ENCODE data around the gene TRIO. TPM values are rescaled to one million over a fixed set of nuclear protein-coding genes. Genes with fewer than 3 reads are reported as not detected.

Gene TRIO
- total RNA-seq, 1 donor, result 211 TPM

- DNase-seq (ENCODE audit: low read depth), result no peak
- no peak for TF ChIP-seq CTCF (IDR thresholded peaks at IDR 0.05; ENCODE audit: insufficient read depth, low read length)
- no peak overlapping the region for H3K4me3 ChIP-seq (ENCODE audit: low read depth, low read length)
Measured at GRCh38 chr5:14182761-14183160, 39.6 kb downstream of the TRIO start.

GRCh38 chr5:14183187-14183939, 40.2 kb downstream of the TRIO start:
- no peak for TF ChIP-seq CTCF (IDR thresholded peaks at IDR 0.05; ENCODE audit: insufficient read depth, low read length)
- peak; percentile 47 for DNase-seq (ENCODE audit: low read depth)
- H3K4me3 ChIP-seq (ENCODE audit: low read depth, low read length), result peak overlapping the region; percentile 49

- DNase-seq (ENCODE audit: low read depth), result no peak
- TF ChIP-seq CTCF (IDR thresholded peaks at IDR 0.05; ENCODE audit: insufficient read depth, low read length), result no peak
- H3K4me3 ChIP-seq (ENCODE audit: low read depth, low read length), result peak overlapping the region; percentile 49
Measured at GRCh38 chr5:14184082-14184481, 40.9 kb downstream of the TRIO start.

- peak; percentile 73 for DNase-seq (ENCODE audit: low read depth)
- no peak for TF ChIP-seq CTCF (IDR thresholded peaks at IDR 0.05; ENCODE audit: insufficient read depth, low read length)
- H3K4me3 ChIP-seq (ENCODE audit: low read depth, low read length), result peak overlapping the region; percentile 11
Measured at GRCh38 chr5:14184725-14185124, 41.6 kb downstream of the TRIO start.

- peak; percentile 77 for DNase-seq (ENCODE audit: low read depth)
- no peak for TF ChIP-seq CTCF (IDR thresholded peaks at IDR 0.05; ENCODE audit: insufficient read depth, low read length)
- H3K4me3 ChIP-seq (ENCODE audit: low read depth, low read length), result peak overlapping the region; percentile 43
Measured at GRCh38 chr5:14185326-14186058, 42.4 kb downstream of the TRIO start.

GRCh38 chr5:14186059-14186830, 43.1 kb downstream of the TRIO start:
- no peak for TF ChIP-seq CTCF (IDR thresholded peaks at IDR 0.05; ENCODE audit: insufficient read depth, low read length)
- DNase-seq (ENCODE audit: low read depth), result peak; percentile 84
- peak overlapping the region; percentile 15 for H3K4me3 ChIP-seq (ENCODE audit: low read depth, low read length)
